SK-N-SH treated with all-trans-retinoic acid at 6 μM for 48 hours (cell line): ENCODE data around the gene OPRL1.

Experiments
- CSDC2 ChIP-seq: fragments of 250-450 bp; sonication (Bioruptor Pico); IDR thresholded peaks from 2 replicates; pipeline ENCODE4 v1.5.0; 2020; ENCODE audit warnings: mild to moderate bottlenecking, moderate library complexity
- GLIS3 ChIP-seq: fragments of 250-450 bp; sonication (Bioruptor Pico); IDR thresholded peaks from 2 replicates; pipeline ENCODE4 v1.5.0; 2020; ENCODE audit warnings: mild to moderate bottlenecking, moderate library complexity
- ZFP3 ChIP-seq: fragments of 250-450 bp; sonication (Bioruptor Pico); IDR thresholded peaks from 2 replicates; pipeline ENCODE4 v1.5.0; 2020; ENCODE audit warnings: mild to moderate bottlenecking, moderate library complexity
- ZNF70 ChIP-seq: fragments of 450-650 bp; formaldehyde crosslinking; IDR thresholded peaks from 2 replicates; pipeline ENCODE4 v1.5.0; 2020; ENCODE audit warnings: mild to moderate bottlenecking, moderate library complexity
- TF ChIP-seq, protein P1 (sequence below): fragments of 250-450 bp; sonication (Bioruptor Pico); IDR thresholded peaks from 2 replicates; pipeline ENCODE4 v1.8.0; 2020; ENCODE audit warnings: mild to moderate bottlenecking, moderate library complexity, borderline replicate concordance

DNA sequence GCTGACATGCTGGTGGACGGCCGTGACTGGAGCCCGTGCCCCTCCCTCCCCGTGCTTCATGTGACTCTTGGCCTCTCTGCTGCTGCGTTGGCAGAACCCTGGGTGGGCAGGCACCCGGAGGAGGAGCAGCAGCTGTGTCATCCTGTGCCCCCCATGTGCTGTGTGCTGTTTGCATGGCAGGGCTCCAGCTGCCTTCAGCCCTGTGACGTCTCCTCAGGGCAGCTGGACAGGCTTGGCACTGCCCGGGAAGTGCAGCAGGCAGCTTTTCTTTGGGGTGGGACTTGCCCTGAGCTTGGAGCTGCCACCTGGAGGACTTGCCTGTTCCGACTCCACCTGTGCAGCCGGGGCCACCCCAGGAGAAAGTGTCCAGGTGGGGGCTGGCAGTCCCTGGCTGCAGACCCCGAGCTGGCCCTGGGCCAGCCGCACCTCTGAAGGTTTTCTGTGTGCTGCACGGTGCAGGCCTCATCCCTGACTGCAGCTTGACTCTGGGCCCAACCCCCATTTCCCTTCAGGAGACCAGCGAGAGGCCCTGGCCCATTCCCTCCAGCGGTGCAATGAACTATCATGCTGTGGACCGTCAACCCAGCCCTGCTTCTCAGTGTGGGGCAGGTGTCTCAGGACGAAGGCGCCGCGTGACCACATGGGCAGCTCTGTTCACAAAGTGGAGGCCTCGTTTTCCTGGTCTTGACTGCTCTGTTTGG lies 19.4 kb downstream of the OPRL1 start:
- TF ChIP-seq, protein P1, sequence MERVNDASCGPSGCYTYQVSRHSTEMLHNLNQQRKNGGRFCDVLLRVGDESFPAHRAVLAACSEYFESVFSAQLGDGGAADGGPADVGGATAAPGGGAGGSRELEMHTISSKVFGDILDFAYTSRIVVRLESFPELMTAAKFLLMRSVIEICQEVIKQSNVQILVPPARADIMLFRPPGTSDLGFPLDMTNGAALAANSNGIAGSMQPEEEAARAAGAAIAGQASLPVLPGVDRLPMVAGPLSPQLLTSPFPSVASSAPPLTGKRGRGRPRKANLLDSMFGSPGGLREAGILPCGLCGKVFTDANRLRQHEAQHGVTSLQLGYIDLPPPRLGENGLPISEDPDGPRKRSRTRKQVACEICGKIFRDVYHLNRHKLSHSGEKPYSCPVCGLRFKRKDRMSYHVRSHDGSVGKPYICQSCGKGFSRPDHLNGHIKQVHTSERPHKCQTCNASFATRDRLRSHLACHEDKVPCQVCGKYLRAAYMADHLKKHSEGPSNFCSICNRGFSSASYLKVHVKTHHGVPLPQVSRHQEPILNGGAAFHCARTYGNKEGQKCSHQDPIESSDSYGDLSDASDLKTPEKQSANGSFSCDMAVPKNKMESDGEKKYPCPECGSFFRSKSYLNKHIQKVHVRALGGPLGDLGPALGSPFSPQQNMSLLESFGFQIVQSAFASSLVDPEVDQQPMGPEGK (CRISPR knock-in tag): no peak
- no peak for TF ChIP-seq CSDC2 (CRISPR knock-in tag)
- no peak for TF ChIP-seq GLIS3 (CRISPR knock-in tag)
- TF ChIP-seq ZNF70 (CRISPR knock-in tag): no peak
- TF ChIP-seq ZFP3 (CRISPR knock-in tag): no peak
